GM19351 (cell line): ENCODE results near the gene SKAP1.
A peak's percentile ranks its signal among the peaks of the same experiment; 100 is the strongest.

Source experiments
- ATAC-seq: cut with Tn5 transposase; IDR thresholded peaks from one replicate; pipeline ENCODE4 v1.9.1; 2021; ENCODE audit warnings: mild to moderate bottlenecking, moderate library complexity; ENCODE audit not compliant: unreplicated experiment

SKAP1 gene

DNA sequence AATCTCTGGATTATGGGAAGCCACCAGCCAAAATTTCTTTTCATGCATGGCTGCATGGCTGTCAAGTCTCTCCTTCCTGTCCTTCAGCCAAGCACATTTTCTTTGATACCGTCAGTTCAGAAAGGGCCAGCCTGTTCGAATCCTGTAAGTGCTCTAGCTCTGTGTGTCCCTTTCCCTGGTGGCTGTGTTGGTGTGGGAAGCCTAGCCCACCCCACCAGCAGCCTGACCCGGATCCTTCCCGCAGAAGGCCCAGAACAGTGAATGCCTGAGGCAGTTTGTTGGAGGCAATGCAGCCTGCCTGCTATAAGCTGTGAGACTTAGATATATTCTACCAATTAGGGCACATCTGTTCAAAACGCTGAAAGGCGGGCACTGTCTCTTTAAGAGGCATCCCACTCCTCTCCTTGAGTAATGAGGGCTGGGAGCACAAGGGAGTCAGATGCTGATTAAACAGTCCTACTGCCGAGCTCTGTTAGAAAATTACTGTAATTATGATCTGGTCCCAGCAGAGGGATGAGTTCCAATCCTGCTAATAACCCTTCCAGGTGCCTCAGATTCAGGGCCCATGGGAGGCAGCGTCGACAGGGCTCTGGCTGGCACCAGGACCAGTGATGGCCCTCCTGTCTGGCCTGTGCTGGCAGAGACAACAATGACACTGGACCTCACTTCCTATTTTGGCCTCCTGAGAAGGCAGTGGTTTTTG lies 304.0 kb downstream of the SKAP1 start:
- no peak for ATAC-seq

DNA sequence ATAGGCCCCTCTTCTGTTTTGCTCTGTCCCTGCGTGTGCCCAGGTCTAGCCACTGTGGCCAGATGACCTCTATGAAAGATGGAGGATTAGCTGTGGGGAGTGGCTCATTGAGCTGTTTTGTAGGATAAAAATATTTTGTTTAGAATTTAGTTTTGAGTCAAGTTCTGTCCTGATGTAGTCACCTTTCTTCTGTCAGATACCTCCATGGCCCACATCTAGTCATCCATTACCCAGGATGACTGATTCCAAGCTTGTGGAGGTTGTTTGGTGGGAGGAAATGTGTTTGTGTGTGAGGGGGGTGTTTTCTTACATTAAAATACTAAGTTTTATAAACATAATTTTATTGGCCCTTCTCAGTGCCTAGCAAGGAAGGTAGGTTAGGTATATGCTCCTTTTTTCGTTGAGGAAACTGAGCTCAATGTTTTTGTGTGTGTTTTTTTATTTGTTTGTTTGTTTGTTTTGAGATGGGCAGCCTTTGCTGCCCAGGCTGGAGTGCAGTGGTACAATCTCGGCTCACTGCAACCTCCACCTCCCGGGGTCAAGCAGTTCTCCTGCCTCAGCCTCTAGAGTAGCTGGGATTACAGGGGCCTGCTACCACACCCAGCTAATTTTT lies 306.1 kb downstream of the SKAP1 start:
- ATAC-seq = no peak

DNA sequence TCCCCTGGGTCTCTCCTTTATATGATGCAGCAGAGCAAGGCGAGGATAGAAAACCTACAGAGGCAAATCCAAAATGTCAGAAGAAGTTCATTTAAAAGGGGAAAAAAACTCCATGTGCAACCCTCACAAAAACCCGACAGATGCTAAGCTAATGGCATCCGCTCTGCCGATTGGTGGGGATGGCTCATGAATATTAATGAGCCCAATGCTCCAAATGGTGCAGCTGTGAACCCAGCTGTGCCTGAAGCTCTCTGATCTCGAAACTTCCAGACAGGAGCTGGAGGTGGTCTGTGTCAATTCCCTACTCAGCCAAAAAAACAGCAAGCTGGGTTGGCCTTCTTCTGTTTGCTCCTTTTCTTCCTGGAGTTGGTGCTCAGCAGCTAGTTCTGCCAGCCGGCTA lies 306.9 kb downstream of the SKAP1 start:
- no peak for ATAC-seq

DNA sequence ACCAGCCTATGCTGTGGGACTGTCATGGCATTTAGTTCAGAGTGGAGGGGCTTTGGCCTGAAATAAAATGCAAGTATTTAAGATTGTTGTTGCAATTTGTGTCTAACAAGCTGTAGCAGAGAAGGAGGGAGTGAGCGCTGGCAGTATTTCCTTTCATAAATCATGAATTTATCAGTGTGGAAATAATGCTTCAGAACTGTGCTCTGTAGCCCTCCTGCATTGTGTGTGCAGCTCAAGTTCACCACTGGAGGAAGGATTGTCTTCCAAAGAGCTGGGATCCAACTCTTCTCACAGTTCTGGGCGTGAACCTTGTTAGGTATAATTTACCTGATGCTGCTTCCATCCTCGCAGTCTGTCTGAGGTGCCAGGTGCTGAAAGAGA lies 307.4 kb downstream of the SKAP1 start:
- ATAC-seq = no peak

DNA sequence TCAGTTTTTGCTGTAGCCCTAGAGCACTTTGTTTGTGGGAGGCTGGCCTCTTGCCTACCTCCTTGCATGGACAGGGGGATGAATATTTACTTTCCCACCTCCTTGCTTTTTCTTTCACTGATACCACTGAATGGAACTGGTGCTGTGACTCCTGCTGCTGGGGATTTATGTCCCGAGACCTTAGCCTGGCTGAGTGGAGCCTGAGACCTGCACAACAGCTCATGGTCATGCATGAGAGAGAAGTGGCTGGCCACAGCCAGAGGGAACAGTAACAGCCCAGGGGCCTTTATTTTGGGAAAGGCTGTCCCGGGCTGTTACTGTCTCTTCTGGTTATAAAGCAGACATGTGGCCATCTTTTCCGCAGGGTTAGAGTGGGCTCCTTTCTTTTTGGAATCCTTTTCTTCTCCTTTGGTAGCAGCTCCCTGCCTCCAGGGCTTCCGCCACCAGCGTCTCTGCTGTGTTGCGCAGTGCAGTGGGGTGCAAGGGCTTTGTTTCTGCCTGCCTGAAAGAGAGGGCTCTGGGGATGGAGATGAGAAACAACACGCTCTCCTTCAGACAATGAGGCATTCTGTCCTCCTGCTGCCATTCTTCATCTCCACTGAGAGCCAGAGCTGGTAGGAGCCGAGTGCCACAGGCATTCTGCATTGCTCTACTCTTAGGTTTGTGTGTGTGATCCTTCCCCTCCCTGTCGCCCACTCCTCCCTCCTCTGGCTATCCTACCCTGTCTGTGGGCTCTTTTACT lies 307.9 kb downstream of the SKAP1 start:
- ATAC-seq = no peak

DNA sequence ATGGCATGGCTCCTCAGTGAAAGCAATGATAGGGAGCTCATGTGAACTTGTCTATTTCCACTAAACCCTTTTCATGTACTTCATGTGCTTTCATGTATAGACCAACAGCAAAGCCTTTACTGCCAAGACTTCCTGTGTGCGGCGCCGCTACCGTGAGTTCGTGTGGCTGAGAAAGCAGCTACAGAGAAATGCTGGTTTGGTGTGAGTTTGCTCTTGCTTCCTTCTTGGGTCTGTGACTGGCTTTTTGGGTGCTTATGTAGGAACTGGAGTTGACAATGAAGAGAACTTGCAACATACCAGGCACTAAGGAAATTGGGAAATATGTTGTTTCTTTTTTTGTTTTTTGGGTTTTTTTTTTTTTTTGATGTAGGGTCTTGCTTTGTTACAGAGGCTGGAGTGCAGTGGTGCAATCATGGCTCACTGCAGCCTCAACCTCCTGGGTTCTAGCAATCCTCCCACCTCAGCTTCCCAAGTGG lies 316.8 kb downstream of the SKAP1 start:
- ATAC-seq = peak; percentile 54

DNA sequence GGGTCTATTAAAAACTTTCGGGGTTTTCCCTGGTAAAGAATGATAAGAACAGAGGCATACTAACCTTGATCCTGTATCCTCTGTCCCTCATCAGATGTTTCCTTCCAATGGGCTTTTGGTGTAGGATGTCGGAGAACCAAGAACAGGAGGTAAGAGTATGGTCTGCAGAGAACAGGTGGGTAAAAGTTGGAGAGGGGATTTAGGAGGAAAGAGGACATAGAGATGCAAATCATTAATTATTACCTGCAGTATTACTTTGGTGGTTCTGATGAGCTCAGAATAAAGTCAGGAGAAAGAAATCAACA lies 318.1 kb downstream of the SKAP1 start:
- no peak for ATAC-seq

DNA sequence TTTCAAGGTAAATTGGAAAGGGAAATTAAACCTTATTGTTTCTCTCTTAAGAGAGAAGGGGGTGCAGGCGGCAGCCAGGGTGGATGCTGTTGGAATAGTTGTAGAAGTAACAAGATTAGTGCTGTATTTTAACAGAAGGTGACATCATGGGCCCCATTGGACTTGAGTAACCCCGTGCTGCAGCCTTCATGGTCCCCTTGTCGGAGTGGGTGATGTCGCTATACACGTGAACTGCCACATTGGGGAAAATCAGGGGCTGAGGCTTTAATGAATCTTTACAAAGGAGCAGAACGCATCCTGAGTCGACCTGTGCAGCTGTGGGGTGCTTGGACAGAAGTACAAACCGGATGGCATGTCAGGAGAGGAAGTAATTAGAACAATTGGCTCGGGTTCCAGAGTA lies 319.3 kb downstream of the SKAP1 start:
- ATAC-seq = no peak

DNA sequence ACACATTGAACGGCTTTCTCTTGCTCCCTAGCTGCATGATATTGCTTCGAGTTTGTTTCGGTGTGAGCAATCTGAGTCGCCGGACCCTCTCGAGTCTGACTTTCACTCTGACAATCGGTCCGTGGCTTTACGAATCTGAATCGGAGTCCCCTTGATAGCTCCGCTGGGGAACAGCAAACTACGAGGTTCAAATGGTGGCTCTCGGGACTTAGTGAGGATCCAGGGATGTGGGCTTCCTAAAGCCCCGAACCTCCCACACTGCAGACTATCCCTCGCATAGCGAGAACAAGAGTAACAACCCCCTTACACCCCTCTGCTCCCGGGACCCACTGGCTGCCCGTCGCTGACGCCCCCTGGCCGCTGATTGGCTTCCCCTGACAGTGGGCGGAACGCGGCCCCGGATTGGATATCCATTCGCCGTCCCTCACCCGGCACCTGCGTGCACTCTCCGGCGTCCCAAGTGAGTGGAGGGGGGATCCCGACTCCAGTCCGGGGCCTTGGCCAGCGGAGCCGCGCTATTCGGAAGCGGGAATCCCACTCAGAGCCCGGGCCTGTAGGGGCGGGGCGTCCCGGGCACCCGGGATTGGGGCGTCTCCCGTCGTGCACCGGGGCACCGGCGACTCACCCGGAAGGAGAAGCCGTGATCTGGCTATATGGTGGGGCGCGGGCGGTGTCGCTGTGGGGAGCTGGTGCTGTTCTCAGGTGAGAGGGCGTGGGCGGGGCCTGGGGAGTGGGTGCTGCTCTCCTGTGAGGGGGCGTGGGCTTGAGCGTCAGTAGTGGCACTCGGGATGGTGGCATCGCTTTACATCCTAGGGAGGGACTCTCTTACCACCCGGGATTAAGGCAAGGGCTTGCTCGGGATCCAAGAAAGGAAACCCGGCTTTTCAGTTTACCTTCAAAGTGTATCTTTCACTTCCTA lies 322.6 kb downstream of the SKAP1 start, which contains the start of gene SNX11:
SNX11 (plus strand) TSS at position 630 of the 919 bp plus-strand sequence. CDS start 4,278 bp downstream, outside the sequence.
- peak; percentile 74 for ATAC-seq

DNA sequence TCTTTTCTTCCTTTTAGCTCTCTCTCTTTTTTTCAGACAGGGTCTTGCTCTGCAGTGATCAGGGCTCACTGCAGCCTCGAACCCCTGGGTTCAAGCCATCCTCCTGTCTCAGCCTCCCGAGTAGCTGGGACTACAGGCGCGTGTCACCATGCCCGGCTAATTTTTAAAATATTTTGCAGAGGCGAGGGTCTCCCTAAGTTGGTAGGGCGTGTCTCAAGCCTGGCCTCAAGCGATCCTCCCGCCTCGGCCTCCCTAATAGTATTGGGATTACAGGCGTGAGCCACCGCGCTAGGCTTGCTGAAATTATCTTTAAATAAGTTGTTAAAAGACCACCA lies 323.2 kb downstream of the SKAP1 start:
- ATAC-seq = no peak

DNA sequence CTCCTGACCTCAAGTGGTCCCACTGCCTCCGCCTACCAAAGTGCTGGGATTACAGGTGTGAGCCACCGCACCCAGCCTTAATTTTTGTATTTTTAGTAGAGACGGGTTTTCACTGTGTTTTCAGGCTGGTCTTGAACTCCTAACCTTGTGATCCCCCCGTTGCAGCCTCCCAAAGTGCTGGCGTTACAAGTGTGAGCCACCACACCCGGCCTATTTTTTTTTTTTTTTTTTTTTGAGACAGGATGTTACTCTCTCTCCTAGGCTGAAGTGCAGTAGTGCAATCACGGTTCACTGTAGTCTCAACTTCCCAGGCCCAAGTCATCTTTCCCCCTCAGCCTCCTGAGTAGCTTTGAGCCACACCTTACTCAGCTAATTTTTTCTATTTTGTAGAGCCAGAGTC lies 325.6 kb downstream of the SKAP1 start:
- no peak for ATAC-seq

DNA sequence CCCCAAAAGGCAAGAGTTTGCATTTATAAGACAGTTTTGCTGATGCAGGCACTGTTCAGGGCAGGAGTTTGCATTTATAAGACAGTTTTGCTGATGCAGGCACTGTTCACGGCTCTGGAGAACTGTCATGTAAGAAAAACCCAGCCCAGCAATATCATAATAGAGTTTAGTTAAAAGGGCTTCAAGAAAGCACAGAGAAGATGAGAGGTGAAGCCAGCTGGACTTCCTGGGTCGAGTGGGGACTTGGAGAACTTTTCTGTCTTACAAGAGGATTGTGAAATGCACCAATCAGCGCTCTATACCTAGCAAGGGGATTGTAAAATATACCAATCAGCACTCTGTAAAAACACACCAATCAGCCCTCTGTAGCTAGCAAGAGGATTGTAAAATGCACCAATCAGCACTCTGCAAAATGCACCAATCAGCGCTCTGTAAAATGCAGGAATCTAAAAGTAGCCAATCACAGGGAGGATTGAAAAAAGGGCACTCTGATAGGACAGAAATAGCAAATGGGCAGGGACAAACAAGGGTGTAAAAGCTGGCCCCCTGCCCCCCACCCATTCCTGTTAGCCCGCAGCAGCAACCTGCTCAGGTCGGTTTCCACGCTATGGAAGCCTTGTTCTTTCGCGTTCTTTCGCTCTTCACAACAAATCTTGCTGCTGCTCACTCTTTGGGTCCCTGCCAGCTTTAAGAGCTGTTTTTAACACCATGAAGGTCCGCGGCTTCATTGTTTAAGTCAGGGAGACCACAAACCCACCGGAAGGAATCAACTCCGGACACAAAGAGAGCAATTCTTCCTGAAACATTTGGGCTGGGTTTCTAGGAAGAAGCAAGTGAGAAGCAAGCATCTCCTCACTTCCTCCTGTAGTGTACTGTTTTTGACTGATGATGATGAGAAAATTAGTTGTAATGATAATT lies 327.0 kb downstream of the SKAP1 start:
- ATAC-seq = no peak

DNA sequence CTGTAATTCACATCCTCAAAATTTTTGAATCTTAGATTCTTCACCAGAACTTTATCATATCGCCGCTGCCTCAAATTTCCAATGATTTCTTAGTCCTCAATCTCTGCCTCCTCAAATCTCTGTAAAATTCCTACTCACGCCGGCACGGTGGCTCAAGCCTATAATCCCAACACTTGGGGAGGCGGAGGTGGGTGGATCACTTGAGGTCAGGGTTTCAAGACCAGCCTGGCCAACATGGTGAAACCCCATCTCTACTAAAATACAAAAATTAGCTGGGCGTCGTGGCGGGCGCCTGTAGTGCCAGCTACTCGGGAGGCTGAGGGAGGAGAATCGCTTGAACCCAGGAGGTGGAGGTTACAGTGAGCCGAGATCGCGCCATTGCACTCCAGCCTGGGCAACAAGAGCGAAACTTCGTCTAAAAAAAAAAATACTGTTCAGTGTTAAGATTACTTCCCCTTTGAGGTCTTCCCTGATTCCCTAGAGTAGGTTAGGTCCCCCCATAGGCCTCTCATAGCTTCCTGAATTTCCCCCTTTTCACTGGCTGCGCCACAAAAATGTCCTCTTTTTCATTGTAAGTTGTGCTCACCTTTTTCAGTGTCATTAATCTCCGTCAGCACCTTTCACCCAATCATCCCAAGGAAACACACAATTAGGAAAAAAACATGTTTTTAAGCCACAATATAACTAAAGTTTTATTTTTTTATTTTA lies 327.8 kb downstream of the SKAP1 start:
- no peak for ATAC-seq

DNA sequence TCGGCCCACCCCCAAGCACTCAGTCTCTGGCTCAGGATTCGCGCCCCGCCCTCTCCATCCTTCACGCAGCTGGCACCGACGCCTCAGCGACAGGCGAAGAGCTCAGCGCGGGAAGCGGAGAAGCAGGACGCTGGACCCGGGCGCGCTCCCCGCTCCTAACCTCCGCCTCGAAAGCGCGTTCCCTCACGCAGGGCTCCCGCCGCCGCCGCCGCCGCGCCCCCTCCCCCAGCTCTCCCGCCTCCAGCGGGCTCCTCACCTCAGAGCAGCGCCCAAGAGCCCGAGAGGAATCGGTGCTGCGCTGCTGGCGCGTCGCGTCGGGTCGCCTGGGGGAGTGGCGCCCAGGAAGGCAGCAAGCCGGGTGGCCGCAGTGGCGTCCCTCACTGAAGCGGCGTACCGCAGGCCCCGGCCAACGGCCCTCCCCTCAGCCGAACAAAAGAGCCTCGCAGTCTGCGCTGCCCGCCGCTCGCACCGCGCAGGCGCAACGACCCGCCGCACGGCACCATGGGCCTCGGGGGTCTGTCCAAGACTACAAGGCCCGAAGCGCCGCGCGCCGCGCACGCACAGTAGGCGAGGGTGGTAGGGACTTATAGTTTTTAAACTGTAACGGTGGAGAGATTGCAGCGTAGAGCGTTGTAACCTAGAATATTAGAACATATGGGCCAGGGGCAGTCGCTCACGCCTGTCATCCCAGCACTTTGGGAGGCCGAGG lies 328.8 kb downstream of the SKAP1 start, which contains the start of gene CBX1:
CBX1 (minus strand) TSS at position 467 of the 709 bp plus-strand sequence. CDS start 24,474 bp downstream, outside the sequence.
- ATAC-seq = peak; percentile 87

DNA sequence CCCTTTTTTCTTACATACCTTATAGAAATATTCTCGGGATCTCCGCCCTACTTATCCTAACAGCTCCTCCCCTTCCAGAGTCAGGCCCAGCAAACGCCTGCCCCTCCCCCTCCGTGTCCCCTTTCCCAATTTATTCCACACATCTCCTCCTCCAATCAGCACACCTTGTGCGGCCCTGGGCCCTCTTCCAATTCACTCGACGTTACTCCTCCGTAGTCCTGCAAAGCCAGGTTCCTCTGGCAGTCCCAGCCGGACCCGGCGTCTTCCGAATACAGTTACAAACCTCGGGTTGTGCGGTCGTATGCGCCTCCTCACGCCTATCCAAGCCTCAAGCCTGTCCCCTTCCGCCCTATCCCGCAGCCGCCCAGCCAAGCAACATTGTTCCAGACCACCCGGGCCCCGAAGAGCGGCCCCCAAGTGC lies 329.4 kb downstream of the SKAP1 start:
- ATAC-seq = no peak

DNA sequence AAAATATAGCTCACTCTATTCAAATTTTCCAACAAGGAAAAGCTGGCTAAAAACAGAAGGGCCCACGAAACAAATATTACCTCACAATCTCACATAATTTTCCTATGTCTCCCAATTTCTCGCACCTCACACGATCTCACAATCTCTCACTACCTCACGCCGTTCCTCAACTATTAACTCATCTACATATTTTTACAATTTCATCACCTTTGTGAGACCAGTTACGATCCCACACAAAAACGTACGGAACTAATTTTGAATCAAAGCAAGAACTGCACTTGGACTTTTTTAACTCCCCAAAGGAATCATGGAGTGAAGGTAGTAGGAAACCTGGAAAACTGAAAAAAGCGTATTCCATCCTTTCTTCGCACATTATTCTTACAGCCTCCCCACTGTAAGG lies 329.9 kb downstream of the SKAP1 start:
- no peak for ATAC-seq

DNA sequence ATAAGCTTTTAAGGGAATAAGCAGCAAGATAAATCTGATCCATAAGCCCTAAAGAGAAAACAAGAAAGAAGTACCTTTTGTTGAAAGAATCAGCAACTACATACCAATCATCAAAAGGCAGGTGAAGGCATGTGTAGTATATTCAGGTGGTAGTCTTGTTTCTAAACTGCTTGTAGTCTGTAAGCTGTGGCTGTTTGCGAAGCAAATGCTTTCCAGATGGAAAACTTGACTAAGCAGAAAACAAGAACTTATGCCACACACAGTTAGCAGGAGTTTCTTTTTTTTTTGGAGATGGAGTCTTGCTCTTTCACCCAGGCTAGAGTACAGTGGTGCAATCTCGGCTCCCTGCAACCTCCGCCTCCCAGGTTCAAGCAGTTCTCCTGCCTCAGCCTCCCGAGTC lies 334.4 kb downstream of the SKAP1 start:
- ATAC-seq = no peak

DNA sequence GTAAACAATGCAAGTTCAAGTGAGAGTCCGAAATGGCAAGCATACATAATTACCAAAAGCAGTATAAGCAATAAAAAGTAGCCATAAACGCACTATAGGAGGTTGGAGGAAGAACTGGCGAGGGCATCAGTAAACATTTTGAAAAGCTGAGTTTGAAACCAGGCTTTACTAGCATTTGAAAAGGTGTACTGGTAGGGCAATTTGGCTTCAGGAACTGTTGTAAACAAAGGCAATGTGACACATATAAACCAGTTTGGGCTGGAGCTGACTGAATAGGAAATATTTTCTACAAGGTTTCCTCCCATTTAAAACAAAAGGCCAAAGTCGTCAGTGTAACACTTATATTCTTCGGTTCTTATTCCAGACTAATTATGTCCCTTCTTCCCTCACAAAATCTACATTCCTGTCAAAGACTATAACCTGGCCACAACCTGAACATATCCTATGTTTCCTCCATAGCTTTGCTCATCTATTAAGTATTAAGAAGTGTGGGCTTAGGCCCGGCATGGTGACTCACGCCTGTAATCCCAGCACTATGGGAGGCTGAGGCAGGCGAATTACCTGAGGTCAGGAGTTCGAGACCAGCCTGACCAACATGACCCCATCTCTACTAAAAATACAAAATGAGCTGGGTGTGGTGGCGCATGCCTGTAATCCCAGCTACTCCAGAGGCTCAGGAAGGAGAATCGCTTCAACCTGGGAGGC lies 336.5 kb downstream of the SKAP1 start:
- ATAC-seq = no peak
